GM19238 (cell line): ENCODE results near the gene C1R.
A peak's percentile ranks its signal among the peaks of the same experiment; 100 is the strongest.
"Not testable (repeated sequence)": the region's sequence is repeated elsewhere in the genome, so short reads cannot be mapped to it uniquely, and the experiment has no call there.

Experiments
- DNase-seq: peaks from one replicate; pipeline ENCODE4 v3.0.0; 2011; ENCODE audit warnings: low spot score; ENCODE audit not compliant: insufficient read length

The C1R gene

GRCh38 chr12:7120166-7120565 is 27.9 kb upstream of the C1R start:
- DNase-seq, result no peak

- DNase-seq, result no peak
These were observed 26.6 kb upstream of the C1R start for GRCh38 chr12:7118881-7119280.

DNA sequence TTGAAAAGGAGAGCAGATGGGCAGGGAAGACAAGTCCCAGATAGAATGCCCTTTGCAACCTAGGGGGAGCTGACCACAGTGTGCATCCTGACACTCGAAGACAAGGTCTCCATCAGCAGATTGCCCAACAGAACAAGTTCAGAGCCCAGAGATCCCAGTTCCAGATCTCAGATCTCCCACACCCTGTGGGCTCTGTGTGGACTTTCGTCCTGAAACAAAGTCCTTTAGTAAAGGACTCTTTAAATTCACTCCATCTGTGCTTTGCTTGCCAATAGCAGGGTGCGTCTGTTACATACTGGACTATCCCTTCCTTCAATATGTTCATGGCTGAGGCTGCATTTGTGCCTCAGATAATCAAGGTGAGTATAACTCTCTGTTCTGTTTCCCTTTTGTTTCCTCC is 25.4 kb upstream of the C1R start:
- DNase-seq, result no peak

GRCh38 chr12:7116916-7117315 is 24.7 kb upstream of the C1R start:
- DNase-seq, result no peak

DNA sequence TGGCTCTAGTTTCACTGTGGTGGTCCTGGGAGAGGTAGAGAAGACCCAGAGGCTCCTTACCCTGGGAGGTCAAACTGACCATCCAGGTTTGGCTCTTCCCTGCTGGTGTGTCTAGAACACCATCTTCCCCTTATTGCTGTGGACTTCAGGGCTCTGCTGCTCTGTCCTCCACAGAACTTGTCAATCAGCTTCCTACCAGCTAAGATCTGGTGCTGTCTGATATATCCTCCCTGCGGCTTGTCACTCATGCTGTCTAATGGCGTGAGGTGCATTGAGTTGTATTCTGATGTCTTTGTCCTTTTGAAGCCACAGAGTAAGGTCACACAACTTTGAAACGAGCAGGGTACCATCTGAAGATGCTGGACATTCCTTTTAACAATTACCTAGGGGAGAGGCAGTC is 24.0 kb upstream of the C1R start:
- no peak for DNase-seq

DNA sequence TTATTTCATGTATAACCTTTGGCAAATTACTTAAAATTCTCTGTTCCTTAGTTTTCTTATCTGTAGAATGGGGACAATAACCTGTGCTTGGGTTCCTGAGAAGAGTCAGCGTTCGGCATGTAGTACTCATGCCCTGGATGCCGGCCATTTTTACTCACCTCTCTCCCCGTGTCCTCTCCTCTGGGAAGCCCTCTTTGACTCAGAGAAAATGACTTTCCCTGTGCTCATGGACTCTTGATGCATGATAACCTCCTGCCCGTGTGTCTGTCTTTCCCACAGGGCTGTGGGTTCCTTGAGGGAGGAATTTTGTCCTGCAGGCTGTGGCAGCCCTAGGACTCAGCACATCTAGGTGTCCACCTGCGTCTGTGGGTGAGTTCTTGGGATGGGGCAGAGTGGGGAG is 22.6 kb upstream of the C1R start:
- DNase-seq, result no peak

DNA sequence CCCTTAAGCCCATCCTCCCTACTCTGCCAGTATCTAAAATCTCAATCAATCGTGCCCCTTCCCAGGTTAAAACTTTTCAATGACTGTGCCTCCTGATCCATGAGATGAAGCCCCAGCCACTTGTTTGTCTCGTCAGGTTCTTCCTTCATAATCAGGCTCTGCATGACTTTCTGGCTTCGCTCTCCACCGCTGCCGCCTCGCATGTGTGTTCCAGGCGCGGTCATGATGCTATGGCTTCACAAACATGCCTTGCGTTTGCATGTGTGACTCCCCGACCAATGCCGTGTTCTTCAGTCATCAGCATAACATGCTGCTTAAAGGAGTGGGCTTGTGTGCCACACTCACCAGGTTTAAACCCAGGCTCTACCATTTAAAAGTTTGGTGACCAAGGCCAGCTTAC is 21.8 kb upstream of the C1R start:
- no peak for DNase-seq

DNA sequence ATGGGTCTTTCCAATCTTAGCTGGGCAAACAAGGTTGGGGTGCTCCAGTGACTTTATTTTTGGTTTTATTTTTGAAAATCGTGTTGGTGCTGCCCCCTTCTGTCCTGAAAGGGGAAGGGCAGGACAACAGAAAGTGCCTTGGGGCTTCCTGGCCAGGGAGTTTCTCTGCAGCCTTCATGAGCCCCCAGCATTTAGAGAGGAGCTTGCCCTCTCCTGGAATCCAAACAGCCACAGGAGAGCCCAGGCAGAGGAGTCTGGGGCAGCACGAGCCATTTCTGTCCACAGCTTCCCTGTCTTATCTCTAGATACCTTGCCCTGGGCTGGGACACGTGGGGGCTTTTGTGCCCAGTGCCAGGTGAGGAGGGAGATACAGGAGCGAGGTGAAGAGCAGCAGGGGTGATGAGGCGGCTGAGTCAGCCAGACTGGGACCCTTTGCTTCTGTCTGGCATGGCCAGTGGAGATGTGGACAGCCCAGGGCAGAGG is 21.2 kb upstream of the C1R start:
- no peak for DNase-seq

DNA sequence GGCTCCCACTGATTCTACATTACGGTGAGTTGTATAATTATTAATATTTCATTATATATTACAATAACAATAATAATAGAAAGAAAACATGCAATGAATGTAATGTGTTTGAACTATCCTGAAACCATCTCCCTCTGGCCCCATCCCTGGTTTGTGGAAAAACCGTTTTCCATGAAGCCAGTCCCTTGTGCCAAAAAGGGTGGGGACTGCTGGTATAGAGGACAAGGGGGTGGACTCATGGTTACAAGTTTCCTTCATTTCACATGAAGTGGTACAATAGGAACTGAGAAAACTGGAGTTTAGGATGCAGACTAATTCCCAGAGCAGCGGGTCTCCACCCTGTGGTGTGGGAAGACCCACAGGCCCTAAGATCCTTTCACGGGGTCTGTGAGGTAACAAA is 19.8 kb upstream of the C1R start:
- no peak for DNase-seq

GRCh38 chr12:7110661-7111060 is 18.4 kb upstream of the C1R start:
- DNase-seq, result no peak

DNA sequence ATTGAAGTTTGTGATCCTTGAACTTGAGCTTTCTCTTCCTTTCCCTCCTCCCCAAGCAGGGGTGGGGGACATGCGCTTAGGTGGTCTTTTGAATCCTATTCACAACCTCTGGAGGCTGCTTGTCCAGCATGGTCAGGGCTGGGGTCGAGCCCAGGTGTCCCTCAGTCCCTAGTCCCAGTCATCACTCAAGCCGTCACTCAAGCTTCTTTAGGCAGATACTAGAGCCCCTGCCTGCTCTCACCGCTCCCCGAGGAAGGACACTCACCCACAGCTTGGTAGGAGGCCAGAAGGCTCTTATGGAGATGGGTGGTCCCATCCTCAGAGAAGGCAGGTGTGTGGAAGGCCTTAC is 17.3 kb upstream of the C1R start:
- DNase-seq, result no peak

- DNase-seq, result no peak
These were observed 16.7 kb upstream of the C1R start, which contains the start of gene C1RL for GRCh38 chr12:7108796-7109571. C1RL (minus strand) TSS chr12:7109214; CDS start chr12:7109180, 34 bp downstream.

GRCh38 chr12:7108003-7108795 is 16.0 kb upstream of the C1R start:
- DNase-seq, result peak; percentile 88

DNA sequence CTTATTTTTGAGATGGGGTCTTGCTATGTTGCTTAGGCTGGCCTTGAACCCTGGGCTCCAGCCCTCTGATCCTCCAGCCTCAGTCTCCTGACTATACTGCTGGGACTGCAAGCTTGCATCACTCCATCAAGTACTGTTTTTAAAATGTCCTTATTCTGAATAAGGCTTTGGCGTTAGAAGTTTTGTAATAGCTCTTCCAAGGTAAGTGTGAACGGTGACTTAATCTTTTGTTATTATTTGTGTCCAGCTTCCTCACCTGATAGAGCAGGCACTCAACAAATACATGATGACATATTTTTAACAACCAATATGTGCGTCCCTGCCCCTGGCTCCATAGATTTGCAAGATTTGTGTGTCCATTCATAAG is 15.4 kb upstream of the C1R start:
- no peak for DNase-seq

DNA sequence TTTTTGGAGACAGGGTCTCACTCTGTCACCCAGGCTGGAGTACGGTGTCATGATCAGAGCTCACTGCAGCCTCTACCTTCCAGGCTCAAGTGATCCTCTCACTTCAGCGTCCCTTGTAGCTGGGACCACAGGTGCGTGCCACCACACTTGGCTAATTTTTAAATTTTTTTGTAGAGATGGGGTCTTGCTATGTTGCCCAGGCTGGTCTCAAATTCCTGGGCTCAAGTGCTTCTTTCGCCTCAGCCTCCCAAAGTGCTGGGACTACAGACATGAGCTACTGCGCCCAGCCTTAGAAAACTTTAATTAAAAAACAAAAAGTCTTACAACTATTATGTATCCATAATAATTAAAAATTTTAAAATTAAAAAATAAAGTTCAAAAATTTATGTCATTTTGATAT is 14.9 kb upstream of the C1R start:
- not testable (repeated sequence) for DNase-seq

GRCh38 chr12:7106082-7106481 is 13.8 kb upstream of the C1R start:
- DNase-seq, result no peak

DNA sequence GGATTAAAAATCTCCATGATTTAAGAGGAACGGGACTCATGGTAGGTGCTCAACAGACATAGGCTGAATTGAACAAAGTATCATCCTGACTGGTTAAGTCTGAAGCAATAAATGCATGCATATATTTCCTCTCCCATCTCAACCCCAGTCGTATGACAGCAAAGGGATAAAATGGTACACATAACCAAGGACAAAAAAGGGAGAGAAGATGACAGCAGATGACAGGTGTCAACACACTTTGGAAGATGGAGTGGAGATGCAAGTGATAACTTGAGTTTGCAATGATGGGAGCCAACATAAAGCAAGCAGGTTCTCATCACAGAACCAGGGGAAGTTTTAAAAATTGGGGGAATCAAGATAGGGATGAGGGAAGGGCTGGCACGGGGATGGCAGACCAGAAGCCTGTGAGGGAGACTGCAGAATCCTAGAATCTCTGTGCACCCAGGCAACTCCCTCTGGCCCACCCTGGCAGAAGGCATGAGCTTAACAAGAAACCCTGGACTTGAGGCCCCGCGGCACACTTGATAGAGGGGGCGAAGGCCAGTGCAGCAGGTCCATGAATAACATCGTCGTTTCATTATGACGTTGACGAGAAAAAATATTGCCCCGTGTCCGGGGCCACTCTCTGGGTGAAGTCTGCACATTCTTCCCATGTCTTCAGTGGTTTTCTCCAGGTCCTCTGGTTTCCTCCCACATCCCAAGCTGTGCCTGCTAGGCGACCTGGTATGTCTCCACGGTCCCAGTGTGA is 11.8 kb upstream of the C1R start:
- no peak for DNase-seq

DNA sequence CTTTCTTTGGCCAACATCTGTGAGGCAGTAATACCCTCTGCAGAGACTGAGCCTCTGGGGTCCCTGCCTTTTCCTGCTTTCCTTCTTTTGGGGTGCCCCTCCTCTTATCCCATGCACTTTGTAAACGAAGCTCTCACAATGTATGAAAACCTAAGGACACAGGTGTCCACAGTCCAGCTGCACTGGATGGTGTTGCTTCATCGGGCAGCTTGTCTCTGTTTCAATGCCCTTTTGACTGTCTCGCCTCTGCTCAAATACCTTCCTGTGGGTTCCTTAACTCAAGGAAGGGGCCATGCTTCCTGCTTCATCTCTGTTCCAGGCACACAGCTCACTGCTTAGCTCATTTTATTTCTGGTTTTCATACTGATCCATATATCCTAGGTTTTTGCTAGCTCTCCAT is 10.3 kb upstream of the C1R start:
- no peak for DNase-seq

GRCh38 chr12:7101694-7102131 is 9.5 kb upstream of the C1R start:
- DNase-seq, result no peak

DNA sequence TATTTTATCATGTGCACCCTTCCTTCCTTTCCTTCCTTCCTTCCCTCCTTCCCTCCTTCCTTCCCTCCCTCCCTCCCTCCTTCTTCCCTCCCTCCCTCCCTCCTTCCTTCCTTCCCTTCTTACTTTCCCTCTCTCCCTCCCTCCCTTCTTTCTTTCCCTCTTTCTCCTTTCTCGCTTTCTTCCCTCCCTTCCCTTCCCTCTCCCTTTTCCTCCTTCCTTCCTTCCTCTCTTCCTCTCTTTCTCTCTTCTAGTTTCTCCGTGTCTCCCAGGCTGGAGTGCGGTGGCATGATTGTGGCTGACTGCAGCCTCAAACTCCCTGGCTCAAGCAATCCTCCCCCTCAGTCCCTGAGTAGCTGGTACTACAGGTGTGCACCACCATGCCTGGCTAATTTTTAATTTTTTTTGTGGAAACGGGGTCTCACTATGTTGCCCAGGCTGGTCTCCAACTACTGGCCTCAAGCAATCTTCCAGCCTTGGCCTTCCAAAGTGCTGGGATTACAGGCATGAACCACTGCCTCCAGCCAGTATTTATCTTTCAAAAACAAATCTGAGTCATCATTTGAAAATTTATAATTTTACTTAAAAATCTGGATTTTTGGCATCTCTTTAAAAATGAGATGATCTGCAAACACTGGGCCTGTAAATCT is 8.9 kb upstream of the C1R start:
- no peak for DNase-seq

DNA sequence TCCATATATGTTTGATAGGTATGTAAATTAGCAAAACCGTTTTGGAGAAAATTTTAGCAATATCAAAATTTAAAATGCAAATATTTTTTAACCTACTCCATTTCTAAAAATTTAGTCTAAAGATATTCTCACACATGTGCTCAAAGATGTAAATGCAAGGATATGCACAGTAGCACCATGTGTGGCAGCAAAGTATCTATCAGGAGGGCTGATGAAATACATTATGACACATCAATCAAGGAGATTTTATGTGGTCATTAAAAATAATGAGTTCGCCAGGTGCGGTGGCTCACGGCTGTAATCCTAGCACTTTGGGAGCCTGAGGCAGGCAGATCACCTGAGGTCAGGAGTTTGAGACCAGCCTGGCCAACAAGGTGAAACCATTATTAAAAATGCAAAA is 8.0 kb upstream of the C1R start:
- DNase-seq, result no peak
